GM19043 (cell line): ENCODE results near the gene C15orf61.

Source experiments
- ATAC-seq: cut with Tn5 transposase; IDR thresholded peaks from one replicate; pipeline ENCODE4 v1.9.1; 2021; ENCODE audit warnings: low read depth; ENCODE audit not compliant: unreplicated experiment

C15orf61 gene

DNA sequence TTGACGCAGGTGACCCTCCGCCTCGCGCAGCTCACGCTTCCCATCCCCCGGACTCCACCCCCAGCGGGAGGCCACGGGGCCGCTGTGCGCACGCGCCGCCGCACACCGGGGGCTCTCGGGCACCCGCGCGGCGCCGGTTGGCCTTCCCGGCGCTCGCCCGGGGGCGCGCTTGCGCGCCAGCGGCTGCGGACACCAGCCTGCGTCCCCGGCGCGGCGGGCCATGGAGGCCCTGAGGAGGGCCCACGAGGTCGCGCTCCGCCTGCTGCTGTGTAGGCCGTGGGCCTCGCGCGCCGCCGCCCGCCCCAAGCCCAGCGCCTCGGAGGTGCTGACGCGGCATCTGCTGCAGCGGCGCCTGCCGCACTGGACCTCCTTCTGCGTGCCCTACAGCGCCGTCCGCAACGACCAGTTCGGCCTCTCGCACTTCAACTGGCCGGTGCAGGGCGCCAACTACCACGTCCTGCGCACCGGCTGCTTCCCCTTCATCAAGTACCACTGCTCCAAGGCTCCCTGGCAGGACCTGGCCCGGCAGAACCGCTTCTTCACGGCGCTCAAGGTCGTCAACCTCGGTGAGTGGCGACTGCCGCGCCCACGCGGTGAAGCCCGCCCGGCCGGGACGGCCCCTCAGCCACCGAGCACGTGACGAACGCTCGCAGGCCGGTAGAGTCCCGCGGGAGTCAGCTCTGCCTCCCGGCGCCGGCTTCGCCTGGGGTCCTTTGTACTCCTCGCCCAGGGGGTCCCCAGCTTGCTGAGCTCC lies at the start of gene C15orf61:
Gene C15orf61 (plus strand): TSS at position 103 of the 754 bp plus-strand sequence. CDS start 118 bp downstream, at position 221.
- ATAC-seq = peak; percentile 64

DNA sequence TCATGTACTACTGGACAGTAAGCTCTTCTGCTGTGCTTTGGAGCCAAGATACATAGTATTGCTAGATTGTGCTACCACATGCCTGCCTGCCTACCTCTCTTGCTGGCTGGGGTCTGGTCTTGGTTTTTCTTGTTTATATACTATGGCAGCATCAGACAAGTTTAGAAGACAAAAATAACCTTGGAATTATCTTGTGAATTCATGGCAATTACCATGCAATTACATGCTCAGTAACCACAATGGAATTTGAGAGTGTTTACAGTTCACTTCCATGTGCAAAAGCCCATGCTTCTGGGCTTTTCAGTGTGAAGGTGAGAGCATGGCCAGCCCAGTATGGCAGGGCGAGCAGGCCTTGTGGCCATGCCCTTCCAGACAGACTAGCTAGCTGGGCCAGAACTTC lies 48.0 kb upstream of the C15orf61 start:
- no peak for ATAC-seq

GRCh38 chr15:67474405-67475110 lies 46.4 kb upstream of the C15orf61 start:
- no peak for ATAC-seq

DNA sequence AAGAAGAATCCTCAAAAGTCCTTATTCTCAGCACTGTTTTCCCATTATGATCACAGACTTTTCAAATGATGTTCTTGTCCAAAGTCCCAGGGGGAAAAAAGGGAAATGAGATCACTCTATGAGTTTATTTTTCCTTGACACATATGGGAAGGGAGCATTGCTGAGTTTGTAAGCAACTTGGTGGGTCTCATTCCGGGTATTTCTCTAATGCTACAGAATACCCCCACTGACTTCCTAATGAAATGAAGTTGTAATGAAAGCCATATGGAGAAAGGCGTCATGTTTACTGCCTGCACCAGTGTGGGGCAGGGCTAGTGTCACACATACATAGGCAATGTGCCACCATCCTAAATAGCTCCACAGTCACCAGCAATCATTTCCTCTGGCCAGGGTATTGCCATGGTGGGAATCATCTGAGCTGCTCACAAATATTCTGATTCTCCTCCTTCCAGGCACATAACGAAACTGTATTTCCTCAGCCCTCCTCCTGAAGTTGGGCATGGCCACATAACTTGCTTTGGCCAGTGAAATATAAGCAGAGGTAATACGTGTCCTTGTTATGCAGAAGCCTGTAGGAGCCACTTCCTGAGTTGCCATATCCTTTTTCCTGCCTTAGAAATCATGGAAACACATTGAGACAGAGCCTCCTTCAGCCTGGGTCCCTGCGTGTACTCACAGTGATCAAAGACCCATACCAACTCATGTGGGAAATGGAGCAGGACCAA lies 41.0 kb upstream of the C15orf61 start:
- ATAC-seq = no peak

DNA sequence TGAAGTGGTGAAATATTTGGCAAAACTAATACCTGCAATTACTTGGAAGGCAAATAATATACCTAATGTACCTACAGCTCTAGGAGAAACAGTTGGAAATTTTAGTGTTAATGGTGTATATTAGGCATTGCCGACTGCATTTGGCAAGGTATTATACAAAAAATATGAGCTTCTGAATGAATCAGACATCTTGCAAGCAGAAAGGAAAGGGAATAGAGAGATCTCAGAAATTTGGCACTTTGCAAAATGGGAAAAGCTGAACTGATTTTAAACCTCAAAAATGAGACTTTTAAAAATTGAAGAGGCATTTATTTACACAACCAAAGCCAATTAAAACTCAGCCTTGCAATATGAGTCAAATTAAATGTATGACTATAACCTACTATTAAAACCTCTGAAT lies 40.2 kb upstream of the C15orf61 start:
- ATAC-seq = no peak

DNA sequence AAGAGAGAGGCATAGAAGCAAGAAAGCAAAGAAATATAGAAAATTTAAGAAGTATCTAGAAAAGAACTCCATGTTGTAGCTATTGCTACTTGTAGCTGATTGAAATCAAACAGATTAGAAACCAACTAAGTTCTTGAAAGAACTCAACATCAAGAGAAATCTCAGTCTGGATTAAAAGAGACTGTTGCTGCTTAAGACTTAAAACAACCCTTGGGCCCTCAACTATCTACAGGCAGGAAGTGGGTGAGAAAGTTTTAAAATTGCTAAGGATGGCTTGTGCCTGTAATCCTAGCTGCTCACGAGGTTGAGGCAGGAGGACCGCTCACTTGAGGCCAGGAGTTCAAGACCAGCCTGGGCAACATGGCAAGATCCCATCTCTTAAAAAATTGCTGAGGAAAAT lies 39.3 kb upstream of the C15orf61 start:
- ATAC-seq = no peak

- no peak for ATAC-seq
These were observed 25.3 kb upstream of the C15orf61 start for GRCh38 chr15:67495585-67495984.

DNA sequence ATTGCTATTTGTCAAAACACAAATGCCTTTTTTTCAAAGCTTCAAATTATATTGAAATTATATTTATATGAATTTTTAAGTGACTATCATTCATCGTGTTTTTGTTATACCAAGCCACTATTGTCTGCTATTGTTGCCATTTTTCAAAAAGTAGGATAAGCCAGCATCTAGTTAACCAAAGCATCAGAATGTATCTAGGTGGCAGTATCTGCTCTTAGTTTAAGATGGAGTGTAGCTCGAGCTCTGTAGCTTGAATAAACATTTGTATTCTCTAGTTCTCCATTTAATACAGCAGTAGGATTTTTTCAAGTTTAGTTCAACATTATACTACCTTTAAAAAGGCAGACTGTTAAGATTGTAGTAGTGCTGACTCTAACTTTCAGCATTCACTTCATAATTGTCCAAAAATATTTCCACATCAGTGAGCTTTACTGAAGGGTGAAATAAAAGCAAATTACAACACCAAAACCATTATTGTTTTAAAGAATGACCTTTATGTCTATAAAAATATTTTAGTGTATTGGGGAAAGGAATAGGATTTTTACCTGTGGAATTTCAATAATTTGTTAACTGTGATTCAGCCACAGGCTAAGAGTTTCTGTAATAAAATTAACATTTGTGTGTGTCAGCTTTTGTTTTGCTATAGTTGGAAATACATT lies 19.6 kb upstream of the C15orf61 start:
- no peak for ATAC-seq

DNA sequence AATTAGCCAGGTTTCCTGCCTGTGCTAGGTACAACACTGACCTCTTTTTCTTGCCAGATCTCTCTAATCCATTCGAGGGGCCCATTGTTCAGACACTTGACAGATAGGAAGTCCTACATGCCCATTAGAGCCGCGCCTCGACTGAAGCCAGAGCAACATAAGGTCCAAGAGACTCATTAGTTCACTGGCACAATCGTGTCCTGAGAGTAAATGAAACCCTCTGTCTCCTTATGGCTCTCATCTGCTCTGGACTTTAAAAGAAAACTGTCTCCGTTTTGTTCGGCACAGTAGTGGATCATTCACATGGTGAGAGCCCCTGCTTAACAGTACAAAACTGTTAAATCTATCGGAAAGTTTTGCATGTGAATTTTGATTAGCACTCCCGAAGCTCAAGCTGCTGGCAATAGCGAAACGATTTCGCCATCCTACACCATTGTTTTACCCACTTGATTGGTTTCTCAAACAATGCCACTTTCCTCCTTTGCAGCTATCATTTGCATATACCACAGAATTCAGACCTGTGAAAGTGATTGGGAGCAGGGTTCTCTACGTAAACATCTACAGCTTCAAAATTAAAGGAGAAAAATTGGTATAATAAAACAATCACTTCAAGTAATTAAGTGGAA lies 19.0 kb upstream of the C15orf61 start:
- no peak for ATAC-seq

DNA sequence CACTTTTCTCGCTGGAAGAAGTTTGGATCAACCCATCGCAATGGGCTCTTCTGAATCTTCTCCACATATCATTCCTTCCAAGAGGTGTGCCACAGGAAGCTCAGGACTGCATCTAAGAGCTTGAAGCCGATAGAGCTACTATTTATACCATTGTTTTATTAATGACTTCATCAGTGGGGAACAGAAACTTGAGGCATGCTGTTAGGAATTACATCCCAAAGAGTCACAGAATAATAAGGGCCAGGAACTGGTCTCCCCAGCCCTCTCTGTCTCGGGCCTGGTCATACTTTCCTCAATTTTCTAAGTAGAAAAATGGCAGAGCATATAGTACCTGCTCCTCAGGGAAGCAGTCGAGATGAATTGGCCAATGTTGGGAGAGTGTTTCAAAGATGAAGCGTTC lies 16.9 kb upstream of the C15orf61 start:
- no peak for ATAC-seq

GRCh38 chr15:67504796-67505195 lies 16.1 kb upstream of the C15orf61 start:
- no peak for ATAC-seq

- no peak for ATAC-seq
These were observed 15.0 kb upstream of the C15orf61 start for GRCh38 chr15:67505675-67506572.

GRCh38 chr15:67506775-67507747 lies 13.9 kb upstream of the C15orf61 start:
- ATAC-seq = no peak

DNA sequence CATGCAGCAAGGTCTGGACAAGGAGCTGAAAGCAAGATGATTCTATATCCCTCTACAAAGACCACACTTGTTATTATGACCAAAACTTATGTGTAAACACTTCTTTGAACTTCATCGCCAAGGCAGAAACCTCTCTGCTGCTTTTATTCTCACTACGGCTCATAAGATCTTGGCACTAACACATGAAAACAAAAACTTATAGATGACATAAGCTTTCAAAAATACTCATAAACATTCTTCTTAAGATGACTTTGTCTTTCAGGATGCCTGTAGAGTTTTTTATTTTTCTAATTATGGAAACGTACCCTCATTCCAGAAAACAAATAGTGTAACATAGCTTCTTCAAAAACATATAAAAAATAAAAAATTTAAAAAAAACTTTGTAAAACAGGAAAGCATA lies 12.5 kb upstream of the C15orf61 start:
- no peak for ATAC-seq

DNA sequence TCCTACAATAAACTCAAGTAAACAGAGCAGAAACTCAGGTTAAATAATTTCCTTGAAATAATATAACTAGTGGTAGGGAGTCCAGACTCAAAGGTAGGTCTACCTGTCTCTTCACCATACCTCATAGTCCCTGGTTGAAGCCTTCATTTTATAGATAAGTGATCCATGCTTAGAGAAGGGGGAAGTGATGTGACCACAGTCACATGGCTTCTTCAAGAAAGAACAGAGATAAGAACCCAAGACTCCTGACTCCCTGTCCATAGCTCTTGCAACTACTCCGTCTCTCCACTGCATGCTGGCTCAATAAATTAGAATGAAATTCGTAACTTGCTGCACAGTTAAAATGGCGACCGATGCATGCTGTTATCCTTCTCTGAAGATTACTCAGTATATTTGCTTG lies 11.0 kb upstream of the C15orf61 start:
- no peak for ATAC-seq

GRCh38 chr15:67510597-67511190 lies 10.2 kb upstream of the C15orf61 start:
- ATAC-seq = no peak

DNA sequence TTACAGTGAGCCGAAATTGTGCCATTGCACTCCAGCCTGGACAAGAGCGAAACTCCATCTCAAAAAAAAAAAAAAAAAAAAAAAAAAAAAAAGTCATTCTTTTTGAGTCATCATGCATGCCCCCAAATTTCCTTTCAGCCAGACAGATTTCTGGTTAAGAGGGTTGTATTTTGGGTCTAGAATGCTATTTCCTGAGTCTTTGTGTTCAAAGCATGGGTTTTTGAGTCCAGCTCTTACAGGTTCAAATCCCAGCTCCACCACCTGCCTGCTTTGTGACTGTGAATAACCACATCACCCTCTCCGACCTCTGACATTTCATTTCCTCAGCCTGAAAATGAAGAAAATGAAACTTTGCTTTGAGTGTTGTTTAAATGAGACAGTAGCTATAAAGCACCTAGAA lies 9.3 kb upstream of the C15orf61 start:
- ATAC-seq = no peak

- ATAC-seq = no peak
These were observed 8.8 kb upstream of the C15orf61 start for GRCh38 chr15:67512140-67512539.
